HL-60/S4 treated with phorbol 12-myristate 13-acetate at 8.2 ng/mL for 4 days and 3 days (cell line): ENCODE data around the gene ZSCAN25.
"Not testable (repeated sequence)": the region's sequence is repeated elsewhere in the genome, so short reads cannot be mapped to it uniquely, and the experiment has no call there.

Source experiments
- in situ Hi-C: fragments of 300-500 bp; cut with MboI; formaldehyde crosslinking; loops from 2 replicates; pipeline ENCODE4 v1.15.0; 2022; ENCODE audit warnings: low sequenced_read_pairs

ZSCAN25 gene

DNA sequence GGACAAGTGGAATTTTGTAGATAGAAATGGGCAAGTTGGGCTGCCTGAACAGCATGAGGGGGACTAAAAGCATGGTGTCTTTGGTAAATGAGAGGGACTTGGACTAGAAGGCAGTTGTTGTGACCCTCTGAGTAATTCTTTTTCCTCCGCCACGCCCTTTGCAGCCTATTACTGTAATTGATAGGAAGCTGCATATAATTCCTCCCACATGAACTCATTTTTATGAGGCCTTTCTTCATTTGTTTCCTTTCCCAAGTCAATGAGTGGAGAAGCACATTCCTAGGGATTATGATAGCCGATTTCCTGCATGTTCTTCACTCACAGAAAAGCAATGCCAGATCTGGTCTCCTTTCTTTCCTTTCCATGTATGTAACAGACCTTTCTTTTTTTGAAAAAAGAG is 27.7 kb downstream of the ZSCAN25 start:
- in situ Hi-C loops, result no loop called here

DNA sequence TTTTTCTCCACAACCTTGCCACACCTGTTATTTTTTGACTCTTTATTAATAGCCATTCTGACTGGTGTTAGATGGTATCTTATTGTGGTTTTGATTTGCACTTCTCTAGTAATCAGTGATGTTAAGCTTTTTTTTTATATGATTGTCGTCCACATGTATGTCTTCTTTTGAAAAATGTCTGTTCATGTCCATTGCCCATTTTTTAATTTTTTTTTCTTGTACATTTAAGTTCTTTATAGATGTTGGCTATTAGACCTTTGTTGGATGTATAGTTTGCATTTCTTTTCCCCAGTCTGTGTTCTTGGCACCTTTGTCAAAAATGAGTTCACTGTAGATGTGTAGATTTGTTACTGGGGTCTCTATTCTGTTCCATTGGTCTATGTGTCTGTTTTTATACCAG is 28.8 kb downstream of the ZSCAN25 start:
- in situ Hi-C loops, result no loop called here

- in situ Hi-C loops, result no loop called here
Measured at GRCh38 chr7:99648843-99649242, 32.1 kb downstream of the ZSCAN25 start.

DNA sequence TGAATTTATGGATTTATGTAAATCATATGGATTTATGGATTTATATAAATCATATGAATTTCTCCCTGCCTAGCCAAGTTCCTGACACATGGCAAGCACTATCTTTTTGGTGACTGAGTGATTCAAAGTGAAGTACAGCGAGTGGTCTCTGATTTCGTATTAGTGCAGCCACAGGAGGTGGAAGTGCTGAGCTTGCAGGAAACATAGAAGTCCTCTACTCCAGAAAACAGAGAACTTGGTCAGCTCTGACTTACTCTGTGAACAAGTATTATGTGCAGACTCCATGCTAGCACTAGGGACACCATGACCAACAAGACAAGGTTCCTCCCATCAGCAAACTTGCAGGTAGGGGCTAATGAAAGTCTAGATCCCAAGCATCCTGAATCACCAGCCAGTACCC is 34.5 kb downstream of the ZSCAN25 start:
- in situ Hi-C loops, result no loop called here

GRCh38 chr7:99652671-99653070 is 35.9 kb downstream of the ZSCAN25 start:
- in situ Hi-C loops, result no loop called here

DNA sequence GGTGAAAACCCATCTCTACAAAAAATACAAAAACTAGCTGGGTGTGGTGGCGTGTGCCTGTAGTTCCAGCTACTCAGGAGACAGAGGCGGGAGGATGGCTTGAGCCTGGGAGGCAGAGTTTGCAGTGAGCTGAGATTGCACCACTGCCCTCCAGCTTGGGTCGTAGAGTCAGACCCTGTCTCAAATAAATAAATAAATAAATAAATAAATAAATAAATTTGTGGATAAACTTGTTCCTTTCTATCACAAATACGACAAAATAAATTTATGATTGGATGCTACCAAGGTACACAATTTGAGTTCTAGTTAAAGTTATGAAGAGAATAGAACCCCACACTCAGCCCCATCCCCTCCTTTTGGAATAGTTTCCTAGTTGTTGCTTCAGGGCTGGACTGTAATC is 36.5 kb downstream of the ZSCAN25 start:
- in situ Hi-C loops, result not testable (repeated sequence)

GRCh38 chr7:99653754-99654153 is 37.0 kb downstream of the ZSCAN25 start:
- in situ Hi-C loops, result no loop called here

GRCh38 chr7:99654626-99655025 is 37.9 kb downstream of the ZSCAN25 start:
- in situ Hi-C loops, result not testable (repeated sequence)

- in situ Hi-C loops, result not testable (repeated sequence)
Measured at GRCh38 chr7:99657879-99658278, 41.1 kb downstream of the ZSCAN25 start.

DNA sequence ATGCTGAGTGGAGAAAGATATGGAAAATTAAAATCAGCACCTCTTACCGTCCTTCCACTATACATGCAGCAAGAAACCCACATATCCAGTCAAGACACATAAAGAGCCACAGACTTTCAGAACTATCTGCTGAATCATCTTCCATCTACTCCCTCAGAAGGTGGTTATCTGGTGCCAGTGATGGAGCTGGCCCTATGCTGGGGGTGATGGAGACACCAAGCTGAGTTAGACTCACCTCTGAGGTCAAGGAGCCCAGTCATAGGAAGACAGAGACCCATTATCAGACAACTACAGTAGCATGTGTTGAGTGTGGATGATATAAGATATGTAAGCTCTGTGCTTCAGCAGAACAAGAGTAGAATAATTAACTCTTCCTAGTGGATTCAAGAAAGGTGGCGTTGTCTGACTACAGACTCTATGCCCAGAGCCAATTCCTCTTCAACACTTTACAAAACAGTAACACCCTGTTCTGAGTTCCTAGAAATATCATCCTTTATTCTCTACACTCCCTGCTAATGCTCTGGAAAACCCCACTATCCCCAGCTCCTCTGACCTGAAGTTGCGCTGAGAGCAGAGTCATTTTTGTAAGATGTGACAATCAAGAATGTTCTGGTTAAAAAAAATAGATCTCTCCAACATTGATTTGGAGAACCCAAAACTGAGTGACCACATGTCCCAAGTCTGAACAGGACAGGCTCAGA is 48.7 kb downstream of the ZSCAN25 start:
- in situ Hi-C loops, result no loop called here

GRCh38 chr7:99666013-99666395 is 49.3 kb downstream of the ZSCAN25 start:
- in situ Hi-C loops, result no loop called here

DNA sequence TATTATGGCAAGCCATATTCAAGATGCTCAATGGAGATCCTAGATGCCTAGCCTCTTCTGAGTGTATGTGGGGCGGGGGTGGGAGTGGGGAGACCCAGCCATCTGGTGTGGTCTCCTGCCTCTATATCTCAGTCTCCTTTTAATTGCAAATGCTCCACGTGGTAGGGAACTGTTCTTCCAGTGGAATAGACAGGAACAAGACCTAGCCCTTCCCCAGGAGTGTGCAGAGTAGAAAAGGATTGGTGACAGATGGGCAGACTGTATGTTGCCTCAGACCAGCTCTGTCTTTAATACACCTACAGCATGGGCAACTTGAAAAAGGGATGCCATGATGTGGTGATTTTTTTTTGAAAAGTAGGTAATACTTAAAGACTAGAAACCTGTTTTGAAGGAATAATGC is 50.4 kb downstream of the ZSCAN25 start:
- in situ Hi-C loops, result no loop called here

- in situ Hi-C loops, result no loop called here
Measured at GRCh38 chr7:99668541-99668940, 51.8 kb downstream of the ZSCAN25 start.

GRCh38 chr7:99669782-99670181 is 53.0 kb downstream of the ZSCAN25 start:
- in situ Hi-C loops, result no loop called here

- in situ Hi-C loops, result no loop called here
Measured at GRCh38 chr7:99672573-99672972, 55.8 kb downstream of the ZSCAN25 start.

GRCh38 chr7:99674995-99675742 is 58.4 kb downstream of the ZSCAN25 start:
- in situ Hi-C loops, result no loop called here

GRCh38 chr7:99677013-99677647 is 60.4 kb downstream of the ZSCAN25 start:
- in situ Hi-C loops, result no loop called here

- in situ Hi-C loops, result no loop called here
Measured at GRCh38 chr7:99677648-99678045, 60.9 kb downstream of the ZSCAN25 start.

DNA sequence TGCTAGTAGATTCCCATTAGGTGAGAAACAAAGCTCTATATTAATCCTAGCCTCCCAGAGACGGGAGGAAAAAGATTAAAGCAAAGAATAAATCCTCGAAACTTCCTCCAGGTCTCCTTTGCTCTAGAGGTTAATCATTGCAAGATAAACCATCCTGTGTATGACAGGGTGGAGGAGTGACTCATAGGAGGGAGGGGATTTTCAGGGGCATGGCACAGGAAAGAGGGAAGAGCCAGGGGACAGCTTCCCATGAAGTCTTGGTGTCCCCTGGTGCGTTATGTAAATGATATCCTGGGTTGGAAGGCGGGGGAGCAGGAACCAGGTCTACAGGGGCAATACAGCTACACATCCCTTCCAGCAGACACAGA is 62.3 kb downstream of the ZSCAN25 start:
- in situ Hi-C loops, result no loop called here

- in situ Hi-C loops, result no loop called here
Measured at GRCh38 chr7:99679400-99680191, 62.9 kb downstream of the ZSCAN25 start, which contains the start of gene CYP3A5. Gene CYP3A5 (minus strand): TSS chr7:99679996. CDS start chr7:99679896, 100 bp downstream.
